HTERT RPE-1 (cell line): Measurements from ENCODE around the gene FCRL4.
"Not testable (repeated sequence)": the region's sequence is repeated elsewhere in the genome, so short reads cannot be mapped to it uniquely, and the experiment has no call there.

Experiments used
- in situ Hi-C: fragments of 300-500 bp; cut with MboI; formaldehyde crosslinking; loops from 4 replicates; pipeline ENCODE4 v1.14.3; 2020; ENCODE audit warnings: low sequenced_read_pairs

Gene FCRL4

DNA sequence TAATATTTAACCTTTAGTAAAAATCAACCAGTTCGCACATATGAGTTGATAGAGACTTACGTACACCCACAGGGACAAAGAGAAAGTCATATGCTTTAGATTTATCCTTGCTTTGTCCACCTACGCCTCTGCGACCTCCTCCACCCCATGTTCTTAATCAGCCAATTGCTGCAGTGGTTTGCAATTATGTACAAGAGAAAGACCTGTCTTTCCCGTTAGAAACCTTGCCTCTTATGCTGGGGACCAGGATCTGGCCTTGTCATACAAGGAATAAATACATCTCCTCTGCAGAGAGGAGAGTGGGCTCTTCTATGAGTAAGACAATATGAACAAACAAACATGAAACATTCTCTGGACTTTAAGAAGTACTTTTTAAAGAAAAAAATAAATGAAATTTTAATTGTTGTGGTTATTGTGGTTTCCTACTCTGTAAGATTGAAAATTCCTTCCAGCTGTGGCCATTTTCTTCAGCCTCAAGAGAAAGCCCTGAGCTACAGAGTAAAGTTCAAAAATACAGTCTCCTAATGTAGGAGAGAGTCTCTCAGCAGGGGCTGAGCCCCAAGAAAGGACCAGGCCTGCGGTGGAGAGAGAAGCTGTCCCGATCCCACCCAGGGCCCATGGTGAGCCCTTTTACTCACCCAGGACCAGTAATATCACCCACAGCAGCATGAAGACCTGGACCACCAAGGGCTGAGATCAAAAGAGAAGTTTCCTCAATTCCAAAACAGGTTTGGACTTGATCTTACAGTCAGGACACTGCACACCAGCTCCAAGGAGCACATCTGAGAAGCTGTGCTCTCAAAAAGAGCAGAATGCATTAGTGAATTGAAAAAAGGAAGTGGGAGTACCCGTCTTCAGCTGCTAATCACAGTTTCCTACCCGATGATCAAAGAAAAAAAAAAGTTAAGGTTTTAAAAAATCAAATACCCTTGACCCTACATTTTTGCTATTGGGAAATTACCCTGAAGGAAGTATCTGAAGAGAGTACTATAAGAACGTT lies 45.9 kb downstream of the FCRL4 start, which contains the start of gene FCRL5:
FCRL5 (minus strand) TSS at position 822 of the 1,000 bp plus-strand sequence; CDS start at position 669, 153 bp downstream.
- in situ Hi-C loops = no loop called here

DNA sequence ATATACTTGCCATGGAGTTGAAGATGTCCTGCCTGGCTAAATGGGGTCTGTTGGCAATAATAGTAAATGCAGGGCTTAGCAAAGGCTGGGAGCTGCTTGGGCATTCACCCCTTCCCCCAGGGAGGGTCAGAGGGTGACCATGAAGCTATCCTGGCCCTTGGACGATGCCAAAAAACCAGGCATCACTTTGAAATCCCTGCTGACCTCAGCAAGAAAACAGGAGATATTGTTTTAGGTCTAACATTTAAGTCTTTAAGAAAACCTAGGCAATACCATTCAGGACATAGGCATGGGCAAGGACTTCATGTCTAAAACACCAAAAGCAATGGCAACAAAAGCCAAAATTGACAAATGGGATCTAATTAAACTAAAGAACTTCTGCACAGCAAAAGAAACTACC lies 49.8 kb downstream of the FCRL4 start:
- in situ Hi-C loops = not testable (repeated sequence)

DNA sequence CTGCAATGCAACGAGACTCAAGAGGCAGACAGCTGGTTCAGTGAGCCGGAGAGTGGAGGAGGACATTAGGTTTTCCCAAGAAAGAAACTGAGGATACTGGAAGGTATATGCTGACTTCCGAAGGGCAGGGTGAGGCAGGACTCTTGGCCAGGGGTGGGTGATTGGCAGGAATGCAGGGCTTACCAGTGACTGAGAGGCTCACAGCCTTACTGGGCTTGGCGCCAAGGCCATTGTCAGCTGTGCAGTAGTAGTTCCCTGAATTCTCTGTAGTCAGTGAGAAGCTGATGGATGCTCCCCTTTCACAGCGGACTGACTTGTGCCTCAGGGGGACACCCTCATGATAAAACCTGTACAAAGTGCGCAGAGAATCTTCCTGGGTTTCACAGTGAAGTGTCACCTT lies 55.2 kb downstream of the FCRL4 start:
- in situ Hi-C loops = no loop called here

DNA sequence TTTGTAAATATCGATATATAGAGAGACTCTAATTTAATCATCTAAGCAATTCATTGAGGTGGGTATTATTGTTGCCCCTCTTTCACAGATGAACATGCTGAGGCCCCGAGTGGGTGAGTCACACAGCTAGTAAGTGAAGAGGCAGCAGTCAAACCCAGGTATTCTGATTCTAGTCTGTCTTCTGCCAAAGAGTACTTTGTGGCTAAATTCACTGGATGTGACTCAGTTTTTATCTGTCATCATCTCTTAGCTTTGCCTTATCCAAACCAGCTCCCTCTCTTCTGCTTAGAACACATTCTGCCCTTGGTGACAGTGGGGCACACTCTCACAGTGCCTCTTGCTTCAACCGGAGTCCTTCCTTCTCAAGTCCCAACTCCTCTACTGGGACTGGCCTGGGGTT lies 57.0 kb downstream of the FCRL4 start:
- in situ Hi-C loops = no loop called here

DNA sequence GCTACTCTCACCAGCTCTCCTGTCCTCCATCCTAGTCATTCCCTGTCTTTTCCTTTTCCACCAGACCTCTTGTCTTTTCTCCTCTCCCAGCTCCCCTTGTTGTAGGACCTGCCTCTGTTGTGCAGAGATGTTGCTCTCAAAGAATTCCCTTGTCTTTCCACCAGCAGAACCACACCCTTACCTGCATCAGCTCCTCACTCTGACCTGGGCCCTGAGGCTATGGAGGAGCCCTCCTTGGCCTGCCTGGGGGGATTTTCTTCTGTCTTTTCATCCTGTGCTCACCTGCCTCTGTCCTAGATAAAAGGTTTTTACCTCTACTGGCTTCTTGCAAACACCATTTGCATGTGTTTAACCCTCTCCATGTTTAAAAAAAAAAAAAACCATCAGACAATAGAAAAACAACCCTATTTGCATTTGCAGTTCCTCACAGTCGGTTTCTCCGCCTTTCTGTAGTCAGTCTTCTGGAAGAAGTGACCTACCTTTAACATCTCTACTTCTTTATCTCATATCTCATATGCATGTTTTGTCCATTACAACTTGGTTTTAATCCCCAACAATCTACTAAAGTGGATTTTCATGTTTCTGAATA lies 57.6 kb downstream of the FCRL4 start:
- in situ Hi-C loops = no loop called here

DNA sequence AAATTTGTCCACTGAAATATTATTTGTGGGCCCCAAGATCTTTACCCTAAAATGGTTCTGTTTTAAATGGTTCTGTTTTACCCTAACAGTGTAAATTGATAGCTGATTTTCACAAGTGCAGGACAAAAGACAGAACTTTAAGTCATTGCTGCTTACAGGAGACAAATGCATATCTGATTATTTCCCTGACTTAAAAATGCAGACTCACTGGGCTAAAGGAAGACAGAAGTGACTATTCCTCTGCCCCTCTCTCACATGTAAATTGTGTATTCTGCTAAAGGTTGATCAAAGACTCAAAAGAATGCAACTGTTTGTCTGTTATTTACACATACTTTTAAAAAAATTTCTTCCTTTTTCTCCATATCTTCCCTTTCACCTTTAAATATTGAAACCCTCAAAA lies 58.3 kb downstream of the FCRL4 start:
- in situ Hi-C loops = no loop called here

DNA sequence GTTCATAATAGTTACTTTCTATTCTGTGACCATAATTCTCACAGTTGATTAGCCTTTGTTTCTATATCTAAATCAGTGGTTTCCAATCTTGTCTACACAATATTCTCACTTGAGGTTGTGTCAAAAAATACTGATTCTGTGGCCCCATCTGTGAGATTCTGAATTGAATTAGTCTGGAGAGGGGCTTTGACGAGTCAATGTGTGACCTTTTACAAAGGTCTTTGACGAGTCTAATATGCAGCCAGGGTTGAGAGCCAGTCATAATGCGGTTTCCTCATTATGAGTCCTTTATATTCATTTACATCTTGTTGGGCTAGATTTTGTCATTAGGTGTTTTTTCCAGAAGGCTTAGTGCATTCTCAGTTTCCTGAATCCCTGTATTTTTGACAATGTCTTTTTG lies 65.3 kb downstream of the FCRL4 start:
- in situ Hi-C loops = no loop called here

DNA sequence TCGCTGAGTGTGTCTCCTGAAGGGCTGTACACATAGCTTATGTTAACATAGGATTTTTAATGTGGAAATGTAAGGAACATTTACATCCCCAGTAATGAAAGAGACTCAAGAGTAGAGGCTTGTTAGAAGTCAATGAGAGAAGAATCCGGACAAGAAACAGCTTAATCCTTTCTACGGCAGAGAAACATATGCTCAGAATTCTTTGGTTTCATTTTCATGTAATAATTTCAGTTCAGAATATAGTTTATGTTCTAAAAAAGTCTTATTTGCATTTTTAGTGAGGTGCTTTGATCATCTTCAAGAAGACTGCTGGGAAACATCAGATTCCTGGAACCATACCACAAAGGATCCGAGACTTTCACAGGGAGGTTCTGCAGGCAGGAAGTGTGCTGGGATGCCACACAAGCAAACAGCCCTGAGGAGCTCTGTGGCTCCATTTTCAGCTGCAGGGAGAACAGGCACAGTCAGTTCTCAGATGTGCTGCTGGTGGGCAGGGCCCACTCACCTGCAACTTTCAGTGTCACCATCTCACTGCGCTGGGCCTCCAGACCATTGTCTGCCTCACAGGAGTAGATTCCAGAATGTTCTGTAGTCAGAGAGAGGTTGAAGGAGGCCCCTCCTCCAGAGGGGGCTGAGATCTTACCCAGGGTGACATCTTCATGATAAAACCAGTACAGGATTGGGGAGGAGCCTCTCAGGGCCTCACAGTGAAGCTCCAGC lies 74.0 kb downstream of the FCRL4 start:
- in situ Hi-C loops = no loop called here
